GM23338 (cell line): ENCODE data around the gene PHACTR1. TPM values are rescaled to one million over a fixed set of nuclear protein-coding genes. Genes with fewer than 3 reads are reported as not detected.

ENCODE experiments used
- ATAC-seq: fragments of 200-7000 bp; cut with Tn5 transposase; 3 replicates; pipeline ENCODE4 v1.9.1; 2020
- DNase-seq: peaks from one replicate; pipeline ENCODE4 v3.0.0-alpha.2; 2015; ENCODE audit warnings: low spot score
- H2AFZ ChIP-seq: fragments of 200-600 bp; sonication (generic); 2 replicates; pipeline ENCODE4 v1.8.0; 2016; ENCODE audit warnings: antibody characterized with exemption, mild to moderate bottlenecking, moderate library complexity
- H3F3A ChIP-seq: fragments of 200-600 bp; sonication (generic); replicated peaks from 2 replicates; pipeline ENCODE4 v1.8.0; 2017; ENCODE audit warnings: antibody characterized with exemption, mixed run types, low read depth
- H3K27ac ChIP-seq: fragments of 200-600 bp; sonication (generic); 2 replicates; pipeline ENCODE4 v1.6.1; 2016; ENCODE audit warnings: low read depth
- H3K27me3 ChIP-seq: fragments of 200-600 bp; sonication (generic); 2 replicates; pipeline ENCODE4 v1.8.0; 2016; ENCODE audit warnings: mild to moderate bottlenecking, mixed run types, moderate library complexity; ENCODE audit not compliant: insufficient read depth
- H3K36me3 ChIP-seq: fragments of 200-600 bp; sonication (generic); 2 replicates; pipeline ENCODE4 v1.8.0; 2016; ENCODE audit warnings: mild to moderate bottlenecking; ENCODE audit not compliant: insufficient read depth
- H3K4me1 ChIP-seq: fragments of 200-600 bp; sonication (generic); 2 replicates; pipeline ENCODE4 v1.8.0; 2016; ENCODE audit warnings: mild to moderate bottlenecking, moderate library complexity; ENCODE audit not compliant: insufficient read depth
- H3K4me2 ChIP-seq: fragments of 200-600 bp; sonication (generic); 2 replicates; pipeline ENCODE4 v1.7.1; 2017; ENCODE audit warnings: mixed run types
- H3K4me3 ChIP-seq: fragments of 200-600 bp; sonication (generic); 2 replicates; pipeline ENCODE4 v1.6.1; 2016; ENCODE audit warnings: mixed run types
- H3K79me2 ChIP-seq: fragments of 200-600 bp; sonication (generic); replicated peaks from 2 replicates; pipeline ENCODE4 v1.8.0; 2017; ENCODE audit warnings: mild to moderate bottlenecking; ENCODE audit not compliant: insufficient read depth
- H3K9me2 ChIP-seq: fragments of 200-600 bp; sonication (generic); 2 replicates; pipeline ENCODE4 v1.8.0; 2017; ENCODE audit not compliant: insufficient read depth
- H4K20me1 ChIP-seq: fragments of 200-600 bp; sonication (generic); replicated peaks from 2 replicates; pipeline ENCODE4 v1.8.0; 2017; ENCODE audit warnings: mild to moderate bottlenecking; ENCODE audit not compliant: insufficient read depth
- H3K27ac Mint-ChIP-seq: 2 replicates; pipeline ENCODE4 v1.8.0; 2020; ENCODE audit warnings: inconsistent platforms, mild to moderate bottlenecking, moderate library complexity, mixed read lengths
- H3K27me3 Mint-ChIP-seq: 3 replicates; pipeline ENCODE4 v1.8.0; 2022; ENCODE audit warnings: low read depth, mild to moderate bottlenecking, moderate library complexity, mixed read lengths, inconsistent platforms; ENCODE audit not compliant: insufficient read depth, poor library complexity
- H3K36me3 Mint-ChIP-seq: 3 replicates; pipeline ENCODE4 v1.8.0; 2021; ENCODE audit warnings: low read depth, mild to moderate bottlenecking, inconsistent platforms, moderate library complexity, mixed read lengths
- H3K4me1 Mint-ChIP-seq: 3 replicates; pipeline ENCODE4 v1.8.0; 2020; ENCODE audit warnings: mild to moderate bottlenecking, inconsistent platforms, mixed read lengths
- H3K4me3 Mint-ChIP-seq: 3 replicates; pipeline ENCODE4 v1.8.0; 2021; ENCODE audit warnings: moderate library complexity, mild to moderate bottlenecking, inconsistent platforms, mixed read lengths
- H3K9me3 Mint-ChIP-seq: 3 replicates; pipeline ENCODE4 v1.8.0; 2020; ENCODE audit warnings: moderate library complexity, mild to moderate bottlenecking, inconsistent platforms, mixed read lengths
- CTCF ChIP-seq, 2 experiments: fragments of 200-600 bp in 1 of 2; sonication (generic) in 1 of 2; conservative IDR thresholded peaks; 2 replicates each; pipeline versions ENCODE4 v1.5.1 to v1.6.1; 2016 to 2017; ENCODE audit warnings: antibody characterized with exemption in 2 of 2, low read depth in 2 of 2, mild to moderate bottlenecking in 2 of 2, moderate library complexity in 1 of 2
- ETS1 ChIP-seq: IDR thresholded peaks from 2 replicates; pipeline ENCODE4 v1.6.1; 2016; ENCODE audit warnings: antibody characterized with exemption
- EZH2 ChIP-seq: fragments of 200-600 bp; sonication (generic); IDR thresholded peaks from one replicate; pipeline ENCODE4 v1.8.0; 2017; ENCODE audit warnings: antibody characterized with exemption, mild to moderate bottlenecking, low read depth; ENCODE audit not compliant: unreplicated experiment
- EZH2phosphoT487 ChIP-seq: fragments of 200-600 bp; sonication (generic); IDR thresholded peaks from one replicate; pipeline ENCODE4 v1.8.1; 2018; ENCODE audit warnings: antibody characterized with exemption; ENCODE audit not compliant: unreplicated experiment
- JUNB ChIP-seq: IDR thresholded peaks from one replicate; pipeline ENCODE4 v1.6.1; 2016; ENCODE audit warnings: antibody characterized with exemption; ENCODE audit not compliant: unreplicated experiment
- NANOG ChIP-seq: IDR thresholded peaks from 2 replicates; pipeline ENCODE4 v1.6.1; 2016; ENCODE audit warnings: antibody characterized with exemption, borderline replicate concordance
- POLR2AphosphoS5 ChIP-seq: IDR thresholded peaks from 2 replicates; pipeline ENCODE4 v1.6.1; 2016; ENCODE audit warnings: antibody characterized with exemption, low read depth
- REST ChIP-seq: IDR thresholded peaks from one replicate; pipeline ENCODE4 v1.6.1; 2018; ENCODE audit warnings: antibody characterized with exemption; ENCODE audit not compliant: unreplicated experiment
- STAT1 ChIP-seq: IDR thresholded peaks from one replicate; pipeline ENCODE4 v1.6.1; 2016; ENCODE audit warnings: antibody characterized with exemption; ENCODE audit not compliant: unreplicated experiment
- ZNF114 ChIP-seq: fragments of 250-450 bp; sonication (Bioruptor Pico); IDR thresholded peaks from 2 replicates; pipeline ENCODE4 v1.5.0; 2020; ENCODE audit warnings: mild to moderate bottlenecking, moderate library complexity
- ZNF331 ChIP-seq: fragments of 250-450 bp; sonication (Bioruptor Pico); IDR thresholded peaks from 2 replicates; pipeline ENCODE4 v1.5.0; 2020; ENCODE audit warnings: low read depth, mild to moderate bottlenecking, moderate library complexity
- polyA plus RNA-seq: library from polyadenylated mRNA; unstranded; fragments of >200 nt; fragmentation: Nextera tagmentation; extraction: Ambion mirVana; gene quantifications from 2 replicates; pipeline ENCODE4 v1.2.1, GENCODE V29; 2016
- total RNA-seq: library from RNA; depleted of rRNA; stranded (reverse); fragments of >200 nt; shearing (Covaris generic); gene quantifications from 2 replicates; pipeline ENCODE4 v1.2.3, GENCODE V29; 2014
- TF ChIP-seq, protein P1 (sequence below): fragments of 250-450 bp; sonication (Bioruptor Pico); IDR thresholded peaks from 2 replicates; pipeline ENCODE4 v1.5.0; 2020; ENCODE audit warnings: mild to moderate bottlenecking, moderate library complexity

Gene PHACTR1
- total and polyA plus RNA-seq, 2 experiments from 2014 or later: 5.9 to 19.3 TPM

DNA sequence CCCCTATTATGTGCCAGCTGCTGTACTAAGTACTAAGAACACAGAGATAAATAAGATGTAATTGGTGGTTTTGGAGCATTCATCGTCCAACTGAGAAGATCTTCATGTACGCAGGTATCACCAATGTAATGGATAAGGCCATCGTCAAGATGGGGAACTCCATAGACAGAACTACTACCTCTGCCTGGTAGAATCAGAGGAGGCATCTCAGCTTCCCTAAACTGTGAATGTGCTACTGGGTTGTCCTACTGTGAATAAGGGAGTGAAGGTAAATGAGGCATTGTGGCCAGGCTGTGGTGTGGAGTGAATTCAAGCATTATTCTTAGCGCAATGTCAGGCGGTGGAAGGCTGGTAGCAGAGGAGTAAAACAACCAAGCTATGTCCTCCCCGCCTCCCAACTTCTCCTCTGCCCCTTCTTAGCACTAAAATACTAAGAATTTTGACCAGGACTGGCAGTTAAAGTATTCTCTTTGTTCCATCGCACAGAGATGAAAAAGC is 543.6 kb downstream of the PHACTR1 start:
- Histone ChIP-seq H3K4me1 (no peaks in the 10 kb centered on the region), H3K79me2 (no peaks in the 10 kb centered on the region), H4K20me1 (no peaks in the 10 kb centered on the region), H2AFZ (no peak overlapping the region), H3K27ac (no peak overlapping the region), H3K9me2 (0 out of 2 replicates have a peak, but pooled peaks cover 4% of the 10 kb centered on the region), H3K36me3 (no peaks in the 10 kb centered on the region), H3K27me3 (no peaks in the 10 kb centered on the region), H3F3A (no peaks in the 10 kb centered on the region), H3K4me3 (no peak overlapping the region), H3K4me2 (no peak overlapping the region)
- Mint-ChIP-seq H3K4me1 (peaks cover 6% of the 10 kb centered on the region), H3K36me3 (peaks cover 23% of the 10 kb centered on the region), H3K4me3 (no peak overlapping the region), H3K9me3 (peaks cover 22% of the 10 kb centered on the region), H3K27ac (no peak overlapping the region), H3K27me3 (peaks cover 3% of the 10 kb centered on the region)
- no peak for TF ChIP-seq CTCF (conservative IDR thresholded peaks at IDR 0.05; ENCODE audit: low read depth in 2 of 2)
- no peak for TF ChIP-seq ZNF331 (CRISPR knock-in tag)
- TF ChIP-seq EZH2: no peak
- TF ChIP-seq, protein P1, sequence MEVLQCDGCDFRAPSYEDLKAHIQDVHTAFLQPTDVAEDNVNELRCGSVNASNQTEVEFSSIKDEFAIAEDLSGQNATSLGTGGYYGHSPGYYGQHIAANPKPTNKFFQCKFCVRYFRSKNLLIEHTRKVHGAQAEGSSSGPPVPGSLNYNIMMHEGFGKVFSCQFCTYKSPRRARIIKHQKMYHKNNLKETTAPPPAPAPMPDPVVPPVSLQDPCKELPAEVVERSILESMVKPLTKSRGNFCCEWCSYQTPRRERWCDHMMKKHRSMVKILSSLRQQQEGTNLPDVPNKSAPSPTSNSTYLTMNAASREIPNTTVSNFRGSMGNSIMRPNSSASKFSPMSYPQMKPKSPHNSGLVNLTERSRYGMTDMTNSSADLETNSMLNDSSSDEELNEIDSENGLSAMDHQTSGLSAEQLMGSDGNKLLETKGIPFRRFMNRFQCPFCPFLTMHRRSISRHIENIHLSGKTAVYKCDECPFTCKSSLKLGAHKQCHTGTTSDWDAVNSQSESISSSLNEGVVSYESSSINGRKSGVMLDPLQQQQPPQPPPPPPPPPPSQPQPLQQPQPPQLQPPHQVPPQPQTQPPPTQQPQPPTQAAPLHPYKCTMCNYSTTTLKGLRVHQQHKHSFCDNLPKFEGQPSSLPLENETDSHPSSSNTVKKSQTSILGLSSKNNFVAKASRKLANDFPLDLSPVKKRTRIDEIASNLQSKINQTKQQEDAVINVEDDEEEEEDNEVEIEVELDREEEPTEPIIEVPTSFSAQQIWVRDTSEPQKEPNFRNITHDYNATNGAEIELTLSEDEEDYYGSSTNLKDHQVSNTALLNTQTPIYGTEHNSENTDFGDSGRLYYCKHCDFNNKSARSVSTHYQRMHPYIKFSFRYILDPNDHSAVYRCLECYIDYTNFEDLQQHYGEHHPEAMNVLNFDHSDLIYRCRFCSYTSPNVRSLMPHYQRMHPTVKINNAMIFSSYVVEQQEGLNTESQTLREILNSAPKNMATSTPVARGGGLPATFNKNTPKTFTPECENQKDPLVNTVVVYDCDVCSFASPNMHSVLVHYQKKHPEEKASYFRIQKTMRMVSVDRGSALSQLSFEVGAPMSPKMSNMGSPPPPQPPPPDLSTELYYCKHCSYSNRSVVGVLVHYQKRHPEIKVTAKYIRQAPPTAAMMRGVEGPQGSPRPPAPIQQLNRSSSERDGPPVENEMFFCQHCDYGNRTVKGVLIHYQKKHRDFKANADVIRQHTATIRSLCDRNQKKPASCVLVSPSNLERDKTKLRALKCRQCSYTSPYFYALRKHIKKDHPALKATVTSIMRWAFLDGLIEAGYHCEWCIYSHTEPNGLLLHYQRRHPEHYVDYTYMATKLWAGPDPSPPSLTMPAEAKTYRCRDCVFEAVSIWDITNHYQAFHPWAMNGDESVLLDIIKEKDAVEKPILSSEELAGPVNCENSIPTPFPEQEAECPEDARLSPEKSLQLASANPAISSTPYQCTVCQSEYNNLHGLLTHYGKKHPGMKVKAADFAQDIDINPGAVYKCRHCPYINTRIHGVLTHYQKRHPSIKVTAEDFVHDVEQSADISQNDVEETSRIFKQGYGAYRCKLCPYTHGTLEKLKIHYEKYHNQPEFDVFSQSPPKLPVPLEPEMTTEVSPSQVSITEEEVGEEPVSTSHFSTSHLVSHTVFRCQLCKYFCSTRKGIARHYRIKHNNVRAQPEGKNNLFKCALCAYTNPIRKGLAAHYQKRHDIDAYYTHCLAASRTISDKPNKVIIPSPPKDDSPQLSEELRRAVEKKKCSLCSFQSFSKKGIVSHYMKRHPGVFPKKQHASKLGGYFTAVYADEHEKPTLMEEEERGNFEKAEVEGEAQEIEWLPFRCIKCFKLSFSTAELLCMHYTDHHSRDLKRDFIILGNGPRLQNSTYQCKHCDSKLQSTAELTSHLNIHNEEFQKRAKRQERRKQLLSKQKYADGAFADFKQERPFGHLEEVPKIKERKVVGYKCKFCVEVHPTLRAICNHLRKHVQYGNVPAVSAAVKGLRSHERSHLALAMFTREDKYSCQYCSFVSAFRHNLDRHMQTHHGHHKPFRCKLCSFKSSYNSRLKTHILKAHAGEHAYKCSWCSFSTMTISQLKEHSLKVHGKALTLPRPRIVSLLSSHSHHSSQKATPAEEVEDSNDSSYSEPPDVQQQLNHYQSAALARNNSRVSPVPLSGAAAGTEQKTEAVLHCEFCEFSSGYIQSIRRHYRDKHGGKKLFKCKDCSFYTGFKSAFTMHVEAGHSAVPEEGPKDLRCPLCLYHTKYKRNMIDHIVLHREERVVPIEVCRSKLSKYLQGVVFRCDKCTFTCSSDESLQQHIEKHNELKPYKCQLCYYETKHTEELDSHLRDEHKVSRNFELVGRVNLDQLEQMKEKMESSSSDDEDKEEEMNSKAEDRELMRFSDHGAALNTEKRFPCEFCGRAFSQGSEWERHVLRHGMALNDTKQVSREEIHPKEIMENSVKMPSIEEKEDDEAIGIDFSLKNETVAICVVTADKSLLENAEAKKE (CRISPR knock-in tag): no peak
- TF ChIP-seq ZNF114 (CRISPR knock-in tag): no peak
- TF ChIP-seq EZH2phosphoT487: no peak
- TF ChIP-seq NANOG: no peak
- no peak for TF ChIP-seq REST
- no peak for TF ChIP-seq JUNB
- no peak for TF ChIP-seq POLR2AphosphoS5
- TF ChIP-seq ETS1: no peak
- no peak for TF ChIP-seq STAT1
- no peak for DNase-seq
- no peak for ATAC-seq
